ENCODE results near the gene TYW1B. TPM values are rescaled to one million over a fixed set of nuclear protein-coding genes. Genes with fewer than 3 reads are reported as not detected.
A peak's percentile ranks its signal among the peaks of the same experiment; 100 is the strongest.
"Not testable (repeated sequence)": the region's sequence is repeated elsewhere in the genome, so short reads cannot be mapped to it uniquely, and the experiment has no call there.

TYW1B gene
- 4.8 TPM for total RNA-seq

GRCh38 chr7:72827839-72828591 lies at the start of gene TYW1B:
TSS of gene TYW1B (minus strand) at chr7:72828200. CDS start at chr7:72828075, 125 bp downstream.
- ATAC-seq (peak; percentile 95), DNase-seq (ENCODE audit: low spot score) (peak; percentile 98)
- intact Hi-C loops (cut with DNase I) = not testable (repeated sequence)

GRCh38 chr7:72867591-72867990 lies 39.6 kb upstream of the TYW1B start:
- ATAC-seq; DNase-seq (ENCODE audit: low spot score); intact Hi-C loops (cut with DNase I): not testable (repeated sequence)

- ATAC-seq; DNase-seq (ENCODE audit: low spot score); intact Hi-C loops (cut with DNase I): not testable (repeated sequence)
Observed at GRCh38 chr7:72858846-72859400, 30.9 kb upstream of the TYW1B start.

GRCh38 chr7:72857925-72858324 lies 29.9 kb upstream of the TYW1B start:
- DNase-seq (ENCODE audit: low spot score); ATAC-seq; intact Hi-C loops (cut with DNase I): not testable (repeated sequence)

- ATAC-seq; DNase-seq (ENCODE audit: low spot score); intact Hi-C loops (cut with DNase I): not testable (repeated sequence)
Observed at GRCh38 chr7:72855261-72855660, 27.3 kb upstream of the TYW1B start.

- DNase-seq (ENCODE audit: low spot score); ATAC-seq; intact Hi-C loops (cut with DNase I): not testable (repeated sequence)
Observed at GRCh38 chr7:72852937-72853336, 24.9 kb upstream of the TYW1B start.

- intact Hi-C loops (cut with DNase I); ATAC-seq; DNase-seq (ENCODE audit: low spot score): not testable (repeated sequence)
Observed at GRCh38 chr7:72850746-72851145, 22.7 kb upstream of the TYW1B start.

GRCh38 chr7:72844146-72844545 lies 16.1 kb upstream of the TYW1B start:
- not testable (repeated sequence) for DNase-seq (ENCODE audit: low spot score); ATAC-seq

GRCh38 chr7:72843166-72843565 lies 15.2 kb upstream of the TYW1B start:
- DNase-seq (ENCODE audit: low spot score); intact Hi-C loops (cut with DNase I); ATAC-seq: not testable (repeated sequence)

More at GRCh38 chr7:72844146-72844545, 16.1 kb upstream of the TYW1B start:
- intact Hi-C loops (cut with DNase I) = not testable (repeated sequence)

GRCh38 chr7:72840966-72841511 lies 13.0 kb upstream of the TYW1B start:
- intact Hi-C loops (cut with DNase I); DNase-seq (ENCODE audit: low spot score); ATAC-seq: not testable (repeated sequence)

- DNase-seq (ENCODE audit: low spot score); ATAC-seq; intact Hi-C loops (cut with DNase I): not testable (repeated sequence)
Observed at GRCh38 chr7:72838315-72838714, 10.3 kb upstream of the TYW1B start.

GRCh38 chr7:72837291-72837690 lies 9.3 kb upstream of the TYW1B start:
- ATAC-seq; intact Hi-C loops (cut with DNase I); DNase-seq (ENCODE audit: low spot score): not testable (repeated sequence)

- intact Hi-C loops (cut with DNase I); ATAC-seq; DNase-seq (ENCODE audit: low spot score): not testable (repeated sequence)
Observed at GRCh38 chr7:72830567-72830966, 2.6 kb upstream of the TYW1B start.

GRCh38 chr7:72829687-72830354 lies 1.8 kb upstream of the TYW1B start:
- ATAC-seq = peak; percentile 70
- intact Hi-C loops (cut with DNase I); DNase-seq (ENCODE audit: low spot score): not testable (repeated sequence)

GRCh38 chr7:72829291-72829686 lies 1.3 kb upstream of the TYW1B start:
- intact Hi-C loops (cut with DNase I) = not testable (repeated sequence)
- peak; percentile 93 for ATAC-seq
- DNase-seq (ENCODE audit: low spot score) = peak; percentile 95

- ATAC-seq; intact Hi-C loops (cut with DNase I); DNase-seq (ENCODE audit: low spot score): not testable (repeated sequence)
Observed at GRCh38 chr7:72823765-72824732, 4.0 kb downstream of the TYW1B start.

GRCh38 chr7:72822497-72822896 lies 5.5 kb downstream of the TYW1B start:
- intact Hi-C loops (cut with DNase I) = not testable (repeated sequence)

More at GRCh38 chr7:72822497-72822896, 5.5 kb downstream of the TYW1B start:
- ATAC-seq; DNase-seq (ENCODE audit: low spot score): not testable (repeated sequence)
